ENCODE measurements around the gene TAF4B. TPM values are rescaled to one million over a fixed set of nuclear protein-coding genes. Genes with fewer than 3 reads are reported as not detected.
"Not testable (repeated sequence)": the region's sequence is repeated elsewhere in the genome, so short reads cannot be mapped to it uniquely, and the experiment has no call there.

Gene TAF4B
- total and polyA plus RNA-seq, 4 donors = 1.6 to 5.9 (median 2.4) TPM

DNA sequence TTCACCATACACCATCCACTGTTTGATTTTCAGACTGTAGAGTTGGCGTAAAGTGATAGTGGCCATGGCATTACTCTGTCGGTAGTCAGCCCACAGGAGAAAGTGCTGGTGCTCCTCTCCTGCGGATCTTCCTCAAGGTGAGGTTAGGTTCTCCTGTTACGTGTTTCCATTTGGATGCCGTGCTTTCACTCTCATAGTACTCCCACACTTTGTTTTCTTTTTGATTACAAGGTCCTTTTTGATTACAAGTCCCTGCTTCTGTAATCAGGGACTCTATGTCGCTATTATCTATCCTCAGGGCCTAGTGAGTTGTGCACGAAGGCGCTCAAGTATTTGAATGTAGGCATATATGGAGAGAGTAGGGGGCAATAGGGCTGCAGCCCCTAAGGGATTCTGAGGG is 4.3 kb downstream of the TAF4B start:
- H3K9me3 ChIP-seq (ENCODE audit: control insufficient read depth in 4 of 4, insufficient read depth in 3 of 4, low read length in 3 of 4) = peaks cover 0 to 3% (median 0%) of the 10 kb centered on the region in 4 donors
- TF ChIP-seq, protein P1, sequence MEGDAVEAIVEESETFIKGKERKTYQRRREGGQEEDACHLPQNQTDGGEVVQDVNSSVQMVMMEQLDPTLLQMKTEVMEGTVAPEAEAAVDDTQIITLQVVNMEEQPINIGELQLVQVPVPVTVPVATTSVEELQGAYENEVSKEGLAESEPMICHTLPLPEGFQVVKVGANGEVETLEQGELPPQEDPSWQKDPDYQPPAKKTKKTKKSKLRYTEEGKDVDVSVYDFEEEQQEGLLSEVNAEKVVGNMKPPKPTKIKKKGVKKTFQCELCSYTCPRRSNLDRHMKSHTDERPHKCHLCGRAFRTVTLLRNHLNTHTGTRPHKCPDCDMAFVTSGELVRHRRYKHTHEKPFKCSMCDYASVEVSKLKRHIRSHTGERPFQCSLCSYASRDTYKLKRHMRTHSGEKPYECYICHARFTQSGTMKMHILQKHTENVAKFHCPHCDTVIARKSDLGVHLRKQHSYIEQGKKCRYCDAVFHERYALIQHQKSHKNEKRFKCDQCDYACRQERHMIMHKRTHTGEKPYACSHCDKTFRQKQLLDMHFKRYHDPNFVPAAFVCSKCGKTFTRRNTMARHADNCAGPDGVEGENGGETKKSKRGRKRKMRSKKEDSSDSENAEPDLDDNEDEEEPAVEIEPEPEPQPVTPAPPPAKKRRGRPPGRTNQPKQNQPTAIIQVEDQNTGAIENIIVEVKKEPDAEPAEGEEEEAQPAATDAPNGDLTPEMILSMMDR (IDR thresholded peaks at IDR 0.05; ENCODE audit: control extremely low read depth, extremely low read depth) = no peak
- no peak overlapping the region for H3K9ac ChIP-seq (ENCODE audit: insufficient read depth in 1 of 2, low read length in 2 of 2)
- DNase-seq (no peak), ATAC-seq (ENCODE audit: insufficient read depth, low FRiP score) (no peak)
- 96 to 97% methylated on average over 8 of the region's 8 CpGs for WGBS, 2 donors
- no peaks in the 10 kb centered on the region for H3K36me3 ChIP-seq (ENCODE audit: control insufficient read depth in 4 of 4, insufficient read depth in 4 of 4, low read length in 4 of 4)
- no peak overlapping the region for H3K27ac ChIP-seq (ENCODE audit: low read depth in 1 of 2, low read length in 1 of 2)
- peaks cover 1 to 11% (median 4%) of the 10 kb centered on the region in 5 donors for H3K4me1 ChIP-seq (ENCODE audit: control insufficient read depth in 5 of 5, insufficient read depth in 5 of 5, low read length in 5 of 5)
- H3K4me3 ChIP-seq = no peak overlapping the region
- H3K27me3 ChIP-seq (ENCODE audit: control insufficient read depth in 3 of 3, insufficient read depth in 3 of 3, low read length in 2 of 3) = peaks cover 0 to 2% (median 0%) of the 10 kb centered on the region in 3 donors

DNA sequence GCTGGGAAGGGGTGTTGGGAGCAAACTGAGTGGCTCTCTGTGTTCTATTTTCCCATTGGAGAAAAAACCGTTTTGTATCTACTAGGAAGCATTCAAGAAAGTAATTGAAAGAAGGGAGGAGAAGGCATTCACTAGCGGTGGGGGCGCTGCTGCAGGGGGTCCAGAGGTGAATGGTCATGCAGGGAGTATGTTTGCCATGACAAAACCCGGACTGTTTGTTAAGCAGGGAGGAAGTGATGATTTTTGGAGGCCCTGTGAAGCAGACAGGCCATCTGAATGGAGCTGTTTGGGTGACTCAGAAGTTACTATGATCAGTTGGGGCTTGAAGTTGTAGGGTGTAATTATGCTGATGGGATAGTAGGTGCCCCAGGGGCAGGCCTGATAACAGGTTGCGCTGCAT is 7.0 kb downstream of the TAF4B start:
- Histone ChIP-seq H3K4me3 (no peak overlapping the region), H3K9me3 (ENCODE audit: control insufficient read depth in 4 of 4, insufficient read depth in 3 of 4, low read length in 3 of 4) (no peaks in the 10 kb centered on the region), H3K27me3 (ENCODE audit: control insufficient read depth in 3 of 3, insufficient read depth in 3 of 3, low read length in 2 of 3) (no peaks in the 10 kb centered on the region), H3K36me3 (ENCODE audit: control insufficient read depth in 4 of 4, insufficient read depth in 4 of 4, low read length in 4 of 4) (no peaks in the 10 kb centered on the region), H3K4me1 (ENCODE audit: control insufficient read depth in 5 of 5, insufficient read depth in 5 of 5, low read length in 5 of 5) (peaks cover 0 to 2% (median 0%) of the 10 kb centered on the region in 5 donors), H3K27ac (ENCODE audit: low read depth in 1 of 2, low read length in 1 of 2) (no peak overlapping the region), H3K9ac (ENCODE audit: insufficient read depth in 1 of 2, low read length in 2 of 2) (no peak overlapping the region)
- DNase-seq (no peak), ATAC-seq (ENCODE audit: insufficient read depth, low FRiP score) (no peak)
- TF ChIP-seq, protein P1 (IDR thresholded peaks at IDR 0.05; ENCODE audit: control extremely low read depth, extremely low read depth) = no peak
- WGBS, 2 donors = 78 to 84% methylated on average over 5 of the region's 5 CpGs

DNA sequence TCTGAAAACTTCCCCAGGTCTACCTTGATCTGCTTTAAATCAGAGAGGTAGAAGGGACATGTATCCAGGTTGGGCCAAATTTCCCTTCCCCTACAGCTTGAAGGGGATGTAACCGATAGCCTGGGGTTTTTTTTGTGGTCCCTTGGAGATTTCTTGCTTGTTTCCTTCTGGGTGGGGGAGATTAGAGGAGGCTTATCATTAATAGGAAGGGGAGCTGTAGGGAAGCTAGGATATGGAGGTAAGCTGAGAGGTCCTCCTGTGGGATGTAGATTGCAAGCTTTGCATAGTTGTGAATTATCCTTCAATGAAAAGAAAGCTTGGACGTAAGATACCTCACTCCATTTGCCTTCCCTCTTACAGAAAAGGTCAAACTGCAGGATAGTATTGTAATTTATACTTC is 11.1 kb downstream of the TAF4B start:
- not testable (repeated sequence) for H3K36me3 ChIP-seq (ENCODE audit: control insufficient read depth in 4 of 4, insufficient read depth in 4 of 4, low read length in 4 of 4); H3K9me3 ChIP-seq (ENCODE audit: control insufficient read depth in 4 of 4, insufficient read depth in 3 of 4, low read length in 3 of 4); H3K27me3 ChIP-seq (ENCODE audit: control insufficient read depth in 3 of 3, insufficient read depth in 3 of 3, low read length in 2 of 3); H3K4me1 ChIP-seq (ENCODE audit: control insufficient read depth in 5 of 5, insufficient read depth in 5 of 5, low read length in 5 of 5); H3K9ac ChIP-seq (ENCODE audit: insufficient read depth in 1 of 2, low read length in 2 of 2); ATAC-seq (ENCODE audit: insufficient read depth, low FRiP score); H3K4me3 ChIP-seq; H3K27ac ChIP-seq (ENCODE audit: low read depth in 1 of 2, low read length in 1 of 2); DNase-seq
- WGBS, 2 donors = 91 to 95% methylated on average over 2 of the region's 2 CpGs

DNA sequence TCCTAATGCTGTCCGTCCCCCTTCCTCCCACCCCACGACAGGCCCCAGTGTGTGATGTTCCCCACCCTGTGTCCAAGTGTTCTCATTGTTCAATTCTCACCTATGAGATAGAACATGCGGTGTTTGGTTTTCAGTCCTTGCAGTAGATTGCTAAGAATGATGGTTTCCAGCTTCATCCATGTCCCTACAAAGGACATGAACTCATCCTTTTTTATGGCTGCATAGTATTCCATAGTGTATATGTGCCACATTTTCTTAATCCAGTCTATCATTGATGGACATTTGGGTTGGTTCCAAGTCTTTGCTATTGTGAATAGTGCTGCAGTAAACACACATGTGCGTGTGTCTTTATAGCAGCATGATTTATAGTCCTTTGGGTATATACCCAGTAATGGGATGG is 12.5 kb downstream of the TAF4B start:
- not testable (repeated sequence) for H3K36me3 ChIP-seq (ENCODE audit: control insufficient read depth in 4 of 4, insufficient read depth in 4 of 4, low read length in 4 of 4); H3K4me1 ChIP-seq (ENCODE audit: control insufficient read depth in 5 of 5, insufficient read depth in 5 of 5, low read length in 5 of 5); H3K4me3 ChIP-seq; ATAC-seq (ENCODE audit: insufficient read depth, low FRiP score); H3K27ac ChIP-seq (ENCODE audit: low read depth in 1 of 2, low read length in 1 of 2); DNase-seq; H3K9me3 ChIP-seq (ENCODE audit: control insufficient read depth in 4 of 4, insufficient read depth in 3 of 4, low read length in 3 of 4); H3K9ac ChIP-seq (ENCODE audit: insufficient read depth in 1 of 2, low read length in 2 of 2); H3K27me3 ChIP-seq (ENCODE audit: control insufficient read depth in 3 of 3, insufficient read depth in 3 of 3, low read length in 2 of 3)
- 91% methylated on average over 4 of the region's 4 CpGs for WGBS, 2 donors

DNA sequence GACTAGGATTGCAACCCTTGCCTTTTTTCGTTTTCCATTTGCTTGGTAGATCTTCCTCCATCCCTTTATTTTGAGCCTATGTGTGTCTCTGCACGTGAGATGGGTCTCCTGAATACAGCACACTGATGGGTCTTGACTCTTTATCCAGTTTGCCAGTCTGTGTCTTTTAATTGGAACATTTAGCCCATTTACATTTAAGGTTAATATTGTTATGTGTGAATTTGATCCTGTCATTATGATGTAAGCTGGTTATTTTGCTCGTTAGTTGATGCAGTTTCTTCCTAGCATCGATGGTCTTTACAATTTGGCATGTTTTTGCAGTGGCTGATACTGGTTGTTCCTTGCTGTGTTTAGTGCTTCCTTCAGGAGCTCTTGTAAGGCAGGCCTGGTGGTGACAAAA is 16.1 kb downstream of the TAF4B start:
- not testable (repeated sequence) for H3K27me3 ChIP-seq (ENCODE audit: control insufficient read depth in 3 of 3, insufficient read depth in 3 of 3, low read length in 2 of 3); H3K4me3 ChIP-seq; H3K27ac ChIP-seq (ENCODE audit: low read depth in 1 of 2, low read length in 1 of 2); ATAC-seq (ENCODE audit: insufficient read depth, low FRiP score); H3K9me3 ChIP-seq (ENCODE audit: control insufficient read depth in 4 of 4, insufficient read depth in 3 of 4, low read length in 3 of 4); H3K4me1 ChIP-seq (ENCODE audit: control insufficient read depth in 5 of 5, insufficient read depth in 5 of 5, low read length in 5 of 5); DNase-seq; H3K9ac ChIP-seq (ENCODE audit: insufficient read depth in 1 of 2, low read length in 2 of 2); H3K36me3 ChIP-seq (ENCODE audit: control insufficient read depth in 4 of 4, insufficient read depth in 4 of 4, low read length in 4 of 4)
- WGBS, 2 donors = 91 to 93% methylated on average over 3 of the region's 4 CpGs

DNA sequence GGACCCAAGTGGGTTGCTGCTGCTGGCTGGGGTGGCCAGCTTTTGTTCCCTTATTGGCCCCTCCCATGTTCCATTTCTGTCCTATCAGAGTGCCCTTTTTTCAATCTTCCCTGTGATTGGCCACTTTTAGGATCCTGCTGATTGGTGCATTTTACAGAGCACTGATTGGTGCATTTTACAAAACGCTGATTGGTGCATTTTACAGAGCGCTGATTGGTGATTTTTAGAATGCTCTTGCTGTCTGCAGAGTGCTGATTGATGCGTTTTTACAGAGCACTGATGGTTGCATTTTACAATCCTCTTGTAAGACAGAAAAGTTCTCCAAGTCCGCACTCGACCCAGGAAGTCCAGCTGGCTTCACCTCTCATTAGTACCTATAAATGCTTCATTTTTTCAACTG is 19.2 kb downstream of the TAF4B start:
- 96 to 98% methylated on average over 5 of the region's 5 CpGs for WGBS, 2 donors
- H3K36me3 ChIP-seq (ENCODE audit: control insufficient read depth in 4 of 4, insufficient read depth in 4 of 4, low read length in 4 of 4); H3K9ac ChIP-seq (ENCODE audit: insufficient read depth in 1 of 2, low read length in 2 of 2); H3K27ac ChIP-seq (ENCODE audit: low read depth in 1 of 2, low read length in 1 of 2); DNase-seq; ATAC-seq (ENCODE audit: insufficient read depth, low FRiP score); H3K27me3 ChIP-seq (ENCODE audit: control insufficient read depth in 3 of 3, insufficient read depth in 3 of 3, low read length in 2 of 3); H3K4me1 ChIP-seq (ENCODE audit: control insufficient read depth in 5 of 5, insufficient read depth in 5 of 5, low read length in 5 of 5); H3K4me3 ChIP-seq; H3K9me3 ChIP-seq (ENCODE audit: control insufficient read depth in 4 of 4, insufficient read depth in 3 of 4, low read length in 3 of 4): not testable (repeated sequence)
